GM18499 (cell line): ENCODE measurements around the gene BCL2A1.
"Not testable (repeated sequence)": the region's sequence is repeated elsewhere in the genome, so short reads cannot be mapped to it uniquely, and the experiment has no call there.

Experiments
- ATAC-seq: cut with Tn5 transposase; IDR thresholded peaks from one replicate; pipeline ENCODE4 v1.9.1; 2021; ENCODE audit warnings: moderate number of reproducible peaks; ENCODE audit not compliant: insufficient read depth, unreplicated experiment

BCL2A1 gene

GRCh38 chr15:79964232-79964805, 6.7 kb downstream of the BCL2A1 start:
- no peak for ATAC-seq

DNA sequence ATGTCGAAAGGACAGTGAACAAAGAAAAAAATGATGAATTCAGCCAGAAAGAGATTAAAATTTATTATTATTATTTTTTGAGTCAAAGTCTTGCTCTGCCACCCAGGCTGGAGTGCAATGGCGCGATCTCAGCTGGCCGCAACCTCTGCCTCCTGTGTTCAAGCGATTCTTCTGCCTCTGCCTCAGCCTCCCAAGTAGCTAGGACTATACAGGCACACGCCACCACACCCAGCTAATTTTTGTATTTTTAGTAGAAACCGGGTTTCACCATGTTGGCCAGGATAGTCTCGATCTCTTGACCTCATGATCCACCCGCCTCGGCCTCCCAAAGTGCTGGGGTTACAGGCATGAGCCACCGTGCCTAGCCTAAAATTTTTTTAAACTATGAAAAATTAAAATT, 8.1 kb downstream of the BCL2A1 start:
- ATAC-seq: not testable (repeated sequence)

GRCh38 chr15:79962178-79962577, 8.8 kb downstream of the BCL2A1 start:
- ATAC-seq: no peak

DNA sequence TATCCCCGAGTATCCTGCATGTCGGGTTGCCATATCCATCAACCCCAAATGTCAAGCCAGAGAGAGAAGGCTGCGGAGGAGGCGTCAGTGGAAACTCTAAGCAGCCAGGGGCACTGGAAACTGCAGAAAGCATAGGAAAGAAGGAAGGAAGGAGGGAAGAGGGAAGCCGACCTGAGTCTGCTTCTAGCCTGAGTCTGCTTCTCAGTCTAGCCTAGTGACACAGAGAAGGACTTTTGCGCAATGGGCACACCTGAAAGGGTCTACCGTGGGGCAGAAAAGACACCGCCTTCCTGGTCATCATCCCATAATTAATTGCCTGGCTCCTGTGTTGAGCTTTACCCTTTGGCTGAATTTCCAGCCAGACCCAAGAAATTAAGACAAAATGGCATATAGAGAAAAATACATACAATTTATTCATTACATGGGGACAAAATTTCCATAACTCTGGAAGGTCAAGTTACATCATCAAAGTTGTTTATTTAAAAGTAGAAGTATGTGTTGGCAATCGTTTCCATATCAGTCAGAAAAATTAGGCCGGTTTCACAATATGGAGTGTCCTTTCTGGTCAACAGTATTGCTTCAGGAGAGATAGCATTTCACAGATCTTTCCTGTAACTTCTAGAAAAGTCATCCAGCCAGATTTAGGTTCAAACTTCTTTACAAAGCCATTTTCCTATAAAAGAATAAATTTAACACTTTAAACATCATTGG, 10.3 kb downstream of the BCL2A1 start:
- no peak for ATAC-seq

GRCh38 chr15:79957741-79958140, 13.3 kb downstream of the BCL2A1 start:
- ATAC-seq: no peak

DNA sequence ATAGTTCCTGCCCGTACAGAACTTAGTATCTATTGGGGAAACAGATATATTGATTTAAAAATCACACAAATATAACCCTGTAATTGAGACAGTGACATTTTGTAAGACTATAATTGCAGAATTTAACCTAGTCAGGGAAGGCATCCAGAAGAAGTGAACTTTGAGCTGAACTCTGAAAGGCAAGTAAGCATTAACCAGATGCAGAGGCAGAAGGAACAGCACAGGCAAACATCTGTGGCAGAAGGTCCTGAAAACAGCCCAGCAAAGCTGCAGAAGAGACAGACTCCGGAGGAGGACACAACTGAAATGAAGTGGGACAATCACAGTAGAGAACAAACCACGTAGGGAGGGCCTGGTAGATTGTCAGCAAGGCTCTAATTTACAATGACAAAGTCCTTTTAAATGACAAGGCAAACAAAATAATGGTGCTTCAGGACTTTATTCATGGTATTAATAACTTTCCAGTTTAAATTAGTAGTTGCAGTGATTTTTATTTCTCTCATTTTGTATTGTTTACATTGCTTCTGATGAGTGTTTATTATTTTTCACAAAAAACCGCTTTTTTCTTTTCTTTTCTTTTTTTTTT, 14.5 kb downstream of the BCL2A1 start:
- ATAC-seq: no peak

DNA sequence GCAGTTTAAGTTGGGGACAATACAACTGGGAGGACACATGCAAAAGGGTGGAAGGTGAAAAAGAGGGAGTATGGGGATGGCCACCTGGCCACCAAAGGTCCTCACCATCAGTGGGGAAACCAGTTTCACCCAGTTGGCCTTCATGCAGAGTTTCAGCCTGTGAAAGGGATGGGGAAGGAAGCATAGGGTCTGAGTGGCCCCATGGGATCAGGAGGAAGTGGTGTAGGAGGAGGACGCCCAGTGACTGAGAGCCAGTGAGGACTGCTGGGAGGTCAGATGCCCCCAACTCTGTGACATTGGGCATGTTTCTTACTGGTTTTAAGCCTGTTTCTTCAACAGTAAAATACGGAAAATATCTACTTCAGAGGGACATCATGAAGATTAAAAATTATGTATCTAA, 16.3 kb downstream of the BCL2A1 start:
- no peak for ATAC-seq

GRCh38 chr15:79953951-79954444, 17.0 kb downstream of the BCL2A1 start:
- ATAC-seq: no peak

DNA sequence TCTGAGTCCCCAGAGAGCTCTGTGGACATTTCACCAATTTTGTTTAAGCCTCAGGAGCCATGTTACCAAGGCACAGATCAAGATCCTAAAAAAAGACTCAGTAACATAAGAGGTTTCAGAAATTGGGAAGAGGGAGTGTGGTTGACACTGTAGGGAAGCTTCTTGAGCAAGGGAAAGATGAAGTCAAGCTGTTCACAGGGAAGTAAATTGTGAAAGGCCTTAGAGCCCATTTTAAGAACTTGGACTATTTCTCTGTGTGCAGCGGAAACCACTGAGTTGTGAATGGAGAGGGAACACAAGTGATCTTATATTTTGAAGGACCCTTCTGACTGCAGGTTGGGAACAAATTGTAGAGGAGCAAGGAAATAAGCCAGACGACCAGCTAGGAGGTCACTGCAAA, 18.7 kb downstream of the BCL2A1 start:
- ATAC-seq: no peak

DNA sequence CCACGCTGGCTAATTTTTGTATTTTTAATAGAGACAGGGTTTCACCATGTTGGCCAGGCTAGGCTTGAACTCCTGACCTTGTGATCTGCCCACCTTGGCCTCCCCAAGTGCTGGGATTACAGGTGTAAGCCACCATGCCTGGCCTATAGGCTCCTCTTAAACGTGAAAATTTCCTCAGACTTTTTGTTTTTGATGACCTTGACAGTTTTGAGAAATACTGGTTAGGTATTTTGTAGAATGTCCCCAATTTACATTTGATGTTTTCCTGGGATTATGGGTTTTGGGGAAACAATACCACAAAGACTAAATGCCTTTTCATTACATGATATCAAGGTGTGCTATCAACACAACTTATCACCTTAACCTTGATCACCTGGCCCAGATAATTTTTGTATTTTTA, 20.7 kb downstream of the BCL2A1 start:
- no peak for ATAC-seq

DNA sequence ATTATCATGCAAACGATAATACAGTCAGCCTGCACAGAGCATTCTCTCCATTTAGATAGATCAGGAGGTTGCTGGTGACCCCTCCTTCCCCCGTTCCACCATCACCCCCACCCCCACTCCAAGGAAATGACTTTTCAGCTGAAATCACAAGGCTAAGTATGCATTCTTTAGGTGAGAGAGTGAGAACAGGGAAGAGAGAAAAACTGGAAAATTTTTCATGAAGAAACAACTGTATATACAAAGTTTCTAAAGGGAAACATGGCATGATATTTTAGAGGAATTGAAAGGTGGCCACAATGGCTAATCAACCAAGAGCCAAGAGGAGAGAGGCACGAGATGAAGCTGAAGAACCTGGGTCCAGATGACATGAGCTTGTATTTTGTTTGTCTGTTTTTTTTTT, 22.2 kb downstream of the BCL2A1 start:
- no peak for ATAC-seq

GRCh38 chr15:79948095-79948695, 22.8 kb downstream of the BCL2A1 start:
- no peak for ATAC-seq

- ATAC-seq: no peak
Observed at GRCh38 chr15:79947009-79947408, 24.0 kb downstream of the BCL2A1 start.

DNA sequence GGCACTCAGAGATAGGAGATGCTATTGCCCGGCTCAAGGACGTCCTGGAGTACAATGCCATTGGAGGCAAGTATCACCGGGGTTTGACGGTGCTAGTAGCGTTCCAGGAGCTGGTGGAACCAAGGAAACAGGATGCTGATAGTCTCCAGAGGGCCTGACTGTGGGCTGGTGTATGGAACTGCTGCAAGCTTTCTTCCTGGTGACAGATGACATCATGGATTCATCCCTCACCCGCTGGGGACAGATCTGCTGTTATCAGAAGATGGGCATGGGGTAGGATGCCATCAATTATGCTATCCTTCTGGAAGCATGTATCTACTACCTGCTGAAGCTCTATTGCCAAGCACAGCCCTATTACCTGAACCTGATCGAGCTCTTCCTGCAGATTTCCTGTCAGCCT, 26.4 kb downstream of the BCL2A1 start:
- ATAC-seq: no peak

DNA sequence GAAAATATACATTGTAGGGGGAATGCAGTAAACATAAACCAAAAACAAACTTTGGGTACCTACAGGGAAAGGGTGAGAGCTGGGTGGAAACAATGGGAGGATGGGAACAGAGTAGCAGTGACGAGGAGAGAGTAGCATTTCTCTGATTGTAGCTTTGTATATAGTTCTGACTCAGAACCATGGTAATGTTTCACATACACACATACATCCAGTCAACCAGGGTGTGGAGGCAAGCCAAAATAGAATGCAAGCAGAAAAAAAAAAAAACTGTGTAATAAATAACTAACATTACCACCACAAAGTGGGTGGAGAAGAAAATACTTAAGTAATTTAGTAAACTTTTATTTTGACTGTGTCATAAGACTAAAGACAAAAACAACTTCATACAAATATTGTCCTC, 27.2 kb downstream of the BCL2A1 start:
- ATAC-seq: peak; percentile 75

DNA sequence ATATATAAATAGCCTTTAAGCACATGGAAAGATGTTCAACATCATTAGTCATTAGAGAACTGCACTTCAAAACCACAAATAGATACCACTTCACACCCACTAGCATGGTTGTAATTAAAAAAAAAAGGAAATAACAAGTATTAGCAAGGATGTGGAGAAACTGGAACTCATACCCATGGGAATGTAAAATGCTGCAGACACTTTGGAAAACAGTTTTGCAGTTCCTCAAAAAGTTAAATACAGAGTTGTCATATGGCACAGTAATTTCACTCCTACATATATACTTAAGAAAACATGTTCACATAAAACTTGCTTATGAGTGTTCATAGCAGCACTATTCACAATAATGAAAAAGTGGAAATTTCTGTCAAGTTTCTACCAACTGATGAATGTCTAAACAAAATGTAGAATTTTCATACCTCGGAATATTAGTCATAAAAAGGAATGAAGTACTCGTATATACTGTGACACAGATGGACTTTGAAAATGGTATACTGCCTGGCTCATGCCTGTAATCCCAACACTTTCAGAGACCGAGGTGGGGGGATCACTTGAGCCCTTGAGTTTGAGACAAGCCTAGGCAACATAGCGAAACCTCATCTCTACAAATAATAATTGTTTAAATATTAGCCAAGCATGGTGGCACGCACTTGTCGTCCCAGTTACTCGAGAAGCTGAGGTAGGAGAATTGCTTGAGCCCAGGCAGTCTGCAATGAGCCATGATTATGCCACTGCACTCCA, 28.1 kb downstream of the BCL2A1 start:
- ATAC-seq: no peak

DNA sequence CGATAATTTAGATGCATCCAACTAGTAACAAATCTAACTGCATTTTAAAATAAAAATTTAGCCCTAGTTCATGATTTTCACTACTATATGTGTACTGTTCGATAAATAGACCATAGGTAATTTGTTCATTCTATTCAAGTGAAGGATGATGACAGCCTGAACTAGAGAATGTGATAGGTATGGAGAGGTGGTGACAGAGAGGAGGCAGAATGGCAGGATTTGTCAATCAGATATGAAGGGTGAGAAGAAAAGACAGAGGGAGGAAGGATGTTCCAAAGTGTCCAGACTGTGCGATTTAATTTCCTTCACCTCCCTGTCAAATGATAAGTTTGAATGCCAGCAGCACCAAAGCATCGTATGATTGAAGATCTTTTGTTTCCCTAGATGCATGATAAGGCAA, 31.6 kb downstream of the BCL2A1 start:
- ATAC-seq: no peak

GRCh38 chr15:79938143-79938542, 32.9 kb downstream of the BCL2A1 start:
- no peak for ATAC-seq

DNA sequence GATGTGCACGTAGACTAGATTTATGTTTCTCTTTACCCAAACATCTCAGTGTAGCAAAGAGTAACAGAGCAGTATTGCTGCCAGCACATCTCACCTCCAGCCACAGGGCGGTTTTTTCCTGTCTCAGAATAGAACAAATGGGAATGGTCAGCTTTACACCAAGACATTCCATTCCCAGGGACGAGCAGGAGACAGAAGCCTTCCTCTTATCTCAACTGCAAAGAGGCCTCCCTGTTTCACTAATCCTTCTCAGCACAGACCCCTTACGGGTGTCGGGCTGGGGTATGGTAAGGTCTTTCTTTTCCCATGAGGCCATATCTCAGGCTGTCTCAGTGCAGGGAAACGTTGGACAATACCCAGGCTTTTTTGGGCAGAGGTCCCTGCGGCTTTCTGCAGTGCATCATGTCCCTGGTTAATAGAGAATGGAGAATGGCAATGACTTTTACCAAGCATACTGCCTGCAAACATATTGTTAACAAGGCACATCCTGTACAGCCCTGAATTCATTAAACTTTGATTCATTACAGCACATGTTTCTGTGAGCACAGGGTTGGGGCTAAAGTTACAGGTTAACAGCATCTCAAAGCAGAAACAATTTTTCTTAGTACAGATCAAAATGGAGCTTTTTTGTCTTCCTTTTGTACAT, 35.3 kb downstream of the BCL2A1 start:
- not testable (repeated sequence) for ATAC-seq

- no peak for ATAC-seq
Observed at GRCh38 chr15:79933231-79933630, 37.8 kb downstream of the BCL2A1 start.
